Activated T-helper 2 cell treated with anti-CD3 and anti-CD28 coated beads, Interferon-gamma antibody, Interleukin-2, Interleukin-4, amounts not matched to agents 10 μg/mL and 5 μg/mL and 100 μg/mL, durations not matched to agents 14 hours and 24 hours and 36 hours (primary cell): Measurements from ENCODE around the gene EXPH5. TPM values are rescaled to one million over a fixed set of nuclear protein-coding genes. Genes with fewer than 3 reads are reported as not detected.

ENCODE experiments used
- DNase-seq: peaks from one replicate; pipeline ENCODE4 v3.0.0; 2021; ENCODE audit warnings: low spot score
- H3K27ac Mint-ChIP-seq: one replicate; pipeline ENCODE4 v1.8.0; 2021; ENCODE audit warnings: mixed read lengths
- H3K27me3 Mint-ChIP-seq: one replicate; pipeline ENCODE4 v1.8.0; 2021; ENCODE audit warnings: low read depth, mixed read lengths
- H3K36me3 Mint-ChIP-seq: one replicate; pipeline ENCODE4 v1.8.0; 2021; ENCODE audit warnings: low read depth, mixed read lengths
- H3K4me1 Mint-ChIP-seq: one replicate; pipeline ENCODE4 v1.8.0; 2021; ENCODE audit warnings: low read depth, mixed read lengths
- H3K4me3 Mint-ChIP-seq: one replicate; pipeline ENCODE4 v1.8.0; 2021; ENCODE audit warnings: low read depth, mild to moderate bottlenecking, moderate library complexity, mixed read lengths
- H3K9me3 Mint-ChIP-seq: one replicate; pipeline ENCODE4 v1.8.0; 2021; ENCODE audit warnings: mixed read lengths
- intact Hi-C: fragments of 100-400 bp; cut with micrococcal nuclease; formaldehyde crosslinking; loops from one replicate; pipeline ENCODE4 v1.15.1; 2023
- total RNA-seq: library from RNA; stranded (reverse); gene quantifications from 2 replicates; pipeline ENCODE4 v1.2.3, GENCODE V29; 2022

EXPH5 gene
- total RNA-seq, 1 donor from 2014 or later = 1.2 TPM

DNA sequence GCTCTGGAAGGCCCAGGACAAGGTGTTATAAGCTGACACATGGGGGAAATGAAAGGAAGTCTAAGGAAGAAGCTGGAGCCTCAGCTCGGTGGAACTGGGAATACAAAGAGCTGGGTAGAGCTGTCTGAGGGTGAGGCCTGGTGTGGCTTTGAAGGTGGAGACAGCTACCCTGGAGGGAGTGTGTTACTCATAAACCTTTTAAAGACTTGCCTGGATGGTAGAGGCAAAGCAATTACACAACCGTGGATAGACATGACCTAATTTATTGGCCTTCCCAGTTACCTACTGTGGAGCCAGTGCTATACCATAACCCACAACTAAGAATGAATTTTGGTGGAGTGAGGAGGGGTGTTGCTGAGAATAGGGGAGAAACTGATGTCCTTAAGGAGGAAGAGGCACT lies 22.6 kb downstream of the EXPH5 start:
- no peaks in the 10 kb centered on the region for H3K36me3 Mint-ChIP-seq

DNA sequence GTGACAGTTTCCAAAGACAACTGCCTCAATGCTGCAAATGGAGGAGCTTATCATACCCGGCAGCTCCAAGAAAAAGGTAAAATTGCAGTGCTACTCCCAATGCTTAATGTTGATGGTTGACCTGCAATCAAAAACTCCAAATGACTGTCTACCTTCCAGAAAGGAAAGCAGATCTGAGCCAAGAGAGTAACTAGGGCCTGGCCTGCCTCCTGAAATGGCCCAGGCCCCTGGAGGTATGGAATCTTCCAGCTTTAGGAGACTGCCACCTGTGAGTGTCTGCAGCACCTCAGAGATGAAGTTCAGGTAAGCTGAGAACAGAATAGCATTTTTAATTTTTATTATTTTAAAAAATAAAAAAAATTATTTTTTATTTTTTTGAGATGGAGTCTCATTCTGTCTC lies 23.7 kb downstream of the EXPH5 start:
- DNase-seq = no peak
- Mint-ChIP-seq H3K4me3 (no peak overlapping the region), H3K4me1 (no peaks in the 10 kb centered on the region), H3K36me3 (no peaks in the 10 kb centered on the region), H3K9me3 (no peaks in the 10 kb centered on the region), H3K27ac (no peak overlapping the region), H3K27me3 (no peaks in the 10 kb centered on the region)
- intact Hi-C loops = no loop called here

More for the DNA sequence above, 22.6 kb downstream of the EXPH5 start:
- H3K27me3 Mint-ChIP-seq = no peaks in the 10 kb centered on the region
- no peaks in the 10 kb centered on the region for H3K9me3 Mint-ChIP-seq
- H3K4me1 Mint-ChIP-seq = no peaks in the 10 kb centered on the region
- H3K27ac Mint-ChIP-seq = no peak overlapping the region
- intact Hi-C loops = no loop called here
- H3K4me3 Mint-ChIP-seq = no peak overlapping the region
- no peak for DNase-seq

DNA sequence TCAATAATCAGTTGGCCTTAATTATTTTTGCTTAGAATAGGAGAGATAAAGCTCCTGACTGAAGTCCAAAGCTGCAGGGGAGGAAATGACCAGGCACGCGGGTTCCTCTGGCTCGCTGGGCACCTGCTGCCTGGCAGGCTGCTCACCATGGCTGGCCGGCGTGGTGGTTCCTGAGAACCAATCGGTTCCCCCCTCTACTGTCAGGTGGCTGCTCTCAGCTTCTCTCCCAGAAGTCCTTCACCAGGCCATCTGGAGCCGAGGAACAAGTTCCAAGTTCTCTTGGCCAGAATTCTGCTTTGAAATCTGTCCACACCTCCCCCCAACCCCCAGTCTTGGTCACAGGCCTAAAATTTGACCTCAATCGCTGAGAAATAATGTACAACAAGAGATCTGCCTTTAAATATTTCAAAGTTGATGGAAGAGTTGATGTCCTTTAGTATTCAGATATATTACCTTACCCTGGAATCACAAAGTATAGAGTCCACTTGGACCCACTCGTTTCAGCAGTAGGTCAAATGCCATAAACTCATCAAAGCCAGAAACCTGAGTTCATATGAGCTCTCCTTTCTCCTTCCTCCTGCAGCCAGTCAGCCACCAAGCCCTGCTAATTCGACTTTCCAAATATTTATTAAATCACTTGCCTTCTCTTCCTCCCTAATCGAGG lies 25.2 kb downstream of the EXPH5 start:
- no peak for DNase-seq
- Mint-ChIP-seq H3K27ac (no peak overlapping the region), H3K36me3 (no peaks in the 10 kb centered on the region), H3K4me1 (no peaks in the 10 kb centered on the region), H3K27me3 (no peaks in the 10 kb centered on the region), H3K9me3 (no peaks in the 10 kb centered on the region), H3K4me3 (no peak overlapping the region)
- intact Hi-C loops = no loop called here

DNA sequence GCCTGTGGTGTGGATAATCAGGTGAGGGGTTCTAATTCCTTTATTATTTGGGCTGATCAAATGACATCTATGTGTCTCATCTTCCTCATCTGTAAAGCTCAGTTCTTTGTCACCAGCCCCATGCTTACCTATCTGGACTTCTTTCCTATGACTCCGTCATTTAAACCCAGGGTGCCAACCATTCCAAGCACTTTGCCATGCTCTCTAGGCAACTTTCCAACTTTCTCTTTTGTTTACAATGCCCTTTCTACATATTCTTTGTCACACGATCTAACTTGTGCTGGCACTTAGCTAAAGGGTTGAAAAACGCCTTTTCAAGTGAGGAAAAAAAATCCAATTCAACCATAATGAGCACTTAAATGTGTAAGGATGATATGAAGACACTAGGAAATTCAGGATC lies 27.9 kb downstream of the EXPH5 start:
- no peak overlapping the region for H3K27ac Mint-ChIP-seq

DNA sequence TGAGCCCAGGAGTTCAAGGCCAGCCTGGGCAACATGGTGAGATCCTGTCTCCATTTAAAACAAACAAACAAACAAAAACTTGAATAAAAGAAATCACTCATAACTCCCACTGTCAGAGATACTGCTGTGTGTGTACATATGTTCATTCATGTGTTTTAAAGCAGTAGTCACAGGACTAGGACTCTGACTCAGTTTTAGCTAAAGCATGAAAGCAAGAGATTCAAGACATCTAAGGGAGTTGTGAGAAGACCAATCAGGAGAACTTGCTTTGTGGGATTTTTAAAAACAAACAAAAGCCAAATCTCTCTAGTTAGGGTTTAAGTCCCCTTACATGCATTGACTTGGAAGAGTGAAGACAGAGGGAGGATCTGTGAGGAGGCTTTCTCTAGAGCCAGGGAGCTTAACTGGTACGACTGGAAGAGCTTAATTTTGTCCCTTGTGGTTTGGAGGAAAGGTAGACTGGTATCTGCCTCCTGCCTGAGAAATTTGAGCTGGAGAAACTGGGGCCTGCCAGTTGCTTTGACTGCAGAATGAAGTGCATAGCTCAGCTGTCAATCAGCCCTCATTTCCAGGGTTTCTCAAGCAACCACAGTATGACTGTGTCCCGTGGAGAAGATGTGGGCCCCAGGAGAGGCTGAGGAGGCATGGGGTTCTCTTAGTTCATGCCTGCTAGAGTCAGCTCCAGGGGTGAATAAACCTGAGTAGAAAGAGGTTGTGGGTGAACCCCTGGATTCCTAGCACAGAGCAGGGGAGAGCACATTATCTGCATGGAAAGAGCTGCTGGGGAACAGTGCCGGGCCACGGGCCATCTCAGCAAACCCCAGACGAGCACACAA lies 30.6 kb downstream of the EXPH5 start:
- Mint-ChIP-seq H3K9me3 (no peaks in the 10 kb centered on the region), H3K4me3 (no peak overlapping the region), H3K27ac (no peak overlapping the region), H3K27me3 (peaks cover 2% of the 10 kb centered on the region), H3K36me3 (no peaks in the 10 kb centered on the region), H3K4me1 (peaks cover 5% of the 10 kb centered on the region)
- DNase-seq = no peak
- intact Hi-C loops = no loop called here

More for the DNA sequence above, 27.9 kb downstream of the EXPH5 start:
- Mint-ChIP-seq H3K4me1 (no peaks in the 10 kb centered on the region), H3K4me3 (no peak overlapping the region), H3K9me3 (no peaks in the 10 kb centered on the region), H3K36me3 (no peaks in the 10 kb centered on the region), H3K27me3 (peaks cover 2% of the 10 kb centered on the region)
- intact Hi-C loops = no loop called here
- DNase-seq = no peak

DNA sequence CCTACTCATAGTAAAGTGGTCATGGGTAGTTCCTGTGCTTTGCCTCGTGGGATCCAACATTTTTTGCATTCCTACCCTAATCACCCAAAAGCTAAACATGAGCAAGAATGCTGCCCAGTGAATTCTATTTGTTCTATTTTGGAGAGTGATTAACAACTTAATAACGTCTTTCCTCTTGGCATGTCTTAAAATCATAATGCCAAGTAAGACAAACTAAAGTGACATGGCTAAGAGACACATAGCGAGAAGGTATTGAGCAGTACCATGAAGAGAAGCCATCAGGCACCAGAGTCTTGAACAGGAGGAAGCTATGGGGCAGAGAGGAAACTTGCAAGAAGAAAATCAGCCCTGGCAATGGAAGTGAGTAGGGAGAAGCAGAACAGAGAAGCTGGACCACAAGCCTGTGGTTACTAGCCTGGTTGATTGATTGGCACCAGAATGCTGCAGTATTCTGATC lies 32.0 kb downstream of the EXPH5 start:
- no peaks in the 10 kb centered on the region for H3K36me3 Mint-ChIP-seq
- no peak for DNase-seq
- H3K27ac Mint-ChIP-seq = no peak overlapping the region
- no peak overlapping the region for H3K4me3 Mint-ChIP-seq
- peaks cover 5% of the 10 kb centered on the region for H3K4me1 Mint-ChIP-seq
- peaks cover 2% of the 10 kb centered on the region for H3K27me3 Mint-ChIP-seq
- H3K9me3 Mint-ChIP-seq = no peaks in the 10 kb centered on the region
- intact Hi-C loops = no loop called here

DNA sequence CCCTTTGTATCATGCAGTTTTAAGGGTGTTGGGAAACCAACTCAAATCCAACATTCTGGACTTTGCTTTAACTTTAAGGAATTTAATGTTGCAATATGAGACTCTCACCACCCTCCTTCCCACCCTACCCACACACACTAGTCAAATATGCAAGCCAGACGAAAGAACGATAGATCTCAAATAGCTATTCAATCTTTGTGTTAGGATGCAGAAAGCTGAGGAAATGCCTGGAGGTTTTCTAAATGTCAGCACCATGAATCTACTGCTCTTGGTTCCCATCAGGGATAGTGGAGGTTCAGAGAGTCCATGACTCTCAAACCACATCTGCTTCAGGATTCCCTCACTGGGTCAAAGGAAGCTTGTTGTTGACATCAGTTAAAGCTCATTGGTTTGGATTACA lies 33.7 kb downstream of the EXPH5 start:
- H3K27ac Mint-ChIP-seq = no peak overlapping the region
- intact Hi-C loops = no loop called here
- no peaks in the 10 kb centered on the region for H3K9me3 Mint-ChIP-seq
- peaks cover 2% of the 10 kb centered on the region for H3K27me3 Mint-ChIP-seq
- no peak overlapping the region for H3K4me3 Mint-ChIP-seq
- peaks cover 5% of the 10 kb centered on the region for H3K4me1 Mint-ChIP-seq
- H3K36me3 Mint-ChIP-seq = no peaks in the 10 kb centered on the region
- no peak for DNase-seq

DNA sequence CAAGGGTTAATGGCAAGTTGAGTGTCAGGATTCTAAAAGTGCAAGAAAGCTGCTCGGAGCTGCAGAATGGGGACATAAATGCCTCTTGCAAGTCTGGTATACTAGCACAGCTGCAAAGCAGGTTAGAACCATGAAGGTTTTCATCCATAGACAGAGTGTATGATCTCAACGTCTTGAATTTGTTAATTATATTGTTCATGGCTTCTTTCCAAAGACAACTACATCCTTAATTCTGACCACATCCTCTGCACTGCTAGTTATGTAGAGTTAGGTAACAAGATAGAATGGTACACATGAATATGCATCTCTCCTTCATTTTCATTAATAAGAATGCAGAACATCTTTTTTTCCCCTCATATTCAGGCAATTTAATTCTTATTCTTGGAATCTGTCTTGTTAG lies 34.2 kb downstream of the EXPH5 start:
- Mint-ChIP-seq H3K27ac (no peak overlapping the region), H3K4me3 (no peak overlapping the region), H3K36me3 (no peaks in the 10 kb centered on the region), H3K9me3 (no peaks in the 10 kb centered on the region), H3K27me3 (peaks cover 2% of the 10 kb centered on the region), H3K4me1 (peaks cover 5% of the 10 kb centered on the region)
- no peak for DNase-seq
- intact Hi-C loops = no loop called here

DNA sequence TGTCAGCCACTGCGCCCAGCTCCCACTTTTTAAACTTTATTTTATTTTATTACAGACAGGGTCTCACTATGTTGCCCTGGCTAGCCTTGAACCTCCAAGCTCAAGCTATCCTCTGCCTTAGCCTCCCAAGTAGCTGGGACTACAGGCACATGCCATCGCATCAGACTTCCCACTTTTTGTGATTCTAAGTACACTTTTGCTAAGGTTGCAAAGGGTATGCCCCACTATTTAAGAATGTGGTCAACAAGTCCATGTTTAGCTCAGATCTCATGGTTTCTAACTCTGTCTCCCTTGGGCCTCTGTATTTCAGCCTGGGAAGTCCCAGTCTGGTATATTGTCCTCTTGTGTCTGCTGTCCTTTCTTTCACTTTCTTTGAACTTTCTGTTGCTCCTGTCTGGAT lies 35.3 kb downstream of the EXPH5 start:
- Mint-ChIP-seq H3K27ac (no peak overlapping the region), H3K9me3 (no peaks in the 10 kb centered on the region), H3K4me3 (no peak overlapping the region), H3K27me3 (peaks cover 2% of the 10 kb centered on the region), H3K36me3 (no peaks in the 10 kb centered on the region), H3K4me1 (peaks cover 5% of the 10 kb centered on the region)
- no peak for DNase-seq
- intact Hi-C loops = no loop called here

DNA sequence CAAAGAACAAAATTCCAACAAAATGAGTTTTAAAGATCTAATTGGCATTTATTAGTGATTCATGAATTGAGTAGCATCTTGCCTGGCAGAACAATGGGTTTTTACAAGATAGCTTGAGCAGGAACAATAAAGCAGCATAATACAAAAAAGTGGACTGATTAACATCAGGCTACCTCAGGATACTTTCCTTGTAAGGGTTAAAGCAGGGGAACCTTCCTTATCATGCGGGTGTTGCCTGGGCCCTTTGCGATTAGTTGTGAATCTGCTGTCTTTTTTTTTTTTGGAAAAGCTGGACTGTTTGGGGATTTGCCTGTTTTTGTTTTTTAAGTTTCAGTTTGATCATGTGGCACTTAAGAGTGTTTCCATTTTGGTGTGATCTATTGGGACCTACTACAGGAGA lies 37.5 kb downstream of the EXPH5 start:
- Mint-ChIP-seq H3K27me3 (no peaks in the 10 kb centered on the region), H3K4me1 (peaks cover 5% of the 10 kb centered on the region), H3K27ac (no peak overlapping the region), H3K36me3 (no peaks in the 10 kb centered on the region), H3K9me3 (no peaks in the 10 kb centered on the region), H3K4me3 (no peak overlapping the region)
- no peak for DNase-seq
- intact Hi-C loops = no loop called here

DNA sequence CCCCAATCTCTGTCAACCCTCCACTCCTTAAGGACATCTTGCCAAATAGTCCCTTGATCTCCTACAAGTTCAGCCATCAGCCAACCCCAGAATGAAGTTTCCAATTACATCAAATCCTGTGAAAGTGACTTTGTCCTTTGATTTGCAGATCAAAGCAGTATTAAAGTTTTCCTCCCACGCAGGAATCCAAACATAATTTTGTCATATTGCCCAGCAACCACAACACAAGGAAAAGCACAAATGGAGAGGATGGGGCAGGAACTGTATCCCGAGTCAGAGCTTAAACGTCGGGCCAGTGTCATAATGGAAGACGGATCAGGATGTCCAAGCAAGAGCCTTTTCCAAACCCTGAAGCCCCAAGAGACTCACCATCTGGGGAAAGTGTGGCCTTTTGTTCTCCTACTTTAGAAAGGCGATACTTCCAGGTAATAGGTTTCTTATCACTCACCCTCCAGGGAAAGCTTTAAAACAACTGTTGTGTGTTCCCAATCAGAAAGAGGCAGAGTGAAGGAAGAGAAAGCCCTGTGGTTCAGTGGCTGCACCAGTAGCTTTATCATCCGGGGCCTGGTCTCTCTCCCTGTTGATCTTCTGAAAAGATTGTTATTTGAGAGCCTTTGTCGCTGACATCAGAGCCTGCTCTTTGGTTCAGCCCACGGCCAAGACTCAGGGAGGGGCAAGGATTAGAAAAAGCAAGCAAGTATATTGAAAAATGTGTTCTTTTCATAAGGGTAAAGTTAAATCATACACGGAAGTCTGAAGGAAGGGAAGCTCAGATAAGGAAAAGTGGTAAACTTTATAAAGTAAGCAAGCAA lies 41.7 kb downstream of the EXPH5 start:
- DNase-seq = no peak
- Mint-ChIP-seq H3K36me3 (no peaks in the 10 kb centered on the region), H3K9me3 (no peaks in the 10 kb centered on the region), H3K27me3 (no peaks in the 10 kb centered on the region), H3K4me3 (no peak overlapping the region), H3K27ac (no peak overlapping the region), H3K4me1 (no peaks in the 10 kb centered on the region)
- intact Hi-C loops = no loop called here

DNA sequence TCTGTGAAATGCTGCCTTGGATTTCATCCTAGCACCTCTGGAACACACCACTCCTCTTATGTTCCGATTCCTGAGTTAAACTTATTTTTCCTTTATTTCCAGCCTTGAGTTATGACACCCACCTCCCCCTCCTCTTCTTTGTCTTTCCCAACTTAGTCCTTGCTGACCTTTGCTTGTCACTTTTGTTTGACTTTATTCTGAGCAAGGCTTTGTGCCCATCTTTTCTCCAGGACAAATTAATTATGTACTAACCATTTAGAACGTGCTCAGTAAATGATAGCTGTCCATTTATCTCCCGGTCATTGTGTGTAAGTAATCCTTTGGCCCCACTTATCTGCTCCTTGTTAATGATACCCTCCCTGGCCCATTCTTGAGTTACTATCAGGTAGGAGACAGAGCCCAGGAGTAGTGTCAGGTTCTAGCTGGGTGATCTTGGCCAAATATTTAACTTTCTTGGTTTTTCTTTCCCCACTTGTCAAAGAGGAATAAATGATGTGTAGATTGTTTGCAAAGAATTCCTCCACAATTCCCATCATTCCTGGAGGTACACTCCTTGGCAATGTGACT lies 44.2 kb downstream of the EXPH5 start:
- no peak overlapping the region for H3K4me3 Mint-ChIP-seq
- H3K27ac Mint-ChIP-seq = no peak overlapping the region
- intact Hi-C loops = no loop called here
- no peaks in the 10 kb centered on the region for H3K9me3 Mint-ChIP-seq
- DNase-seq = no peak
- no peaks in the 10 kb centered on the region for H3K36me3 Mint-ChIP-seq
- H3K4me1 Mint-ChIP-seq = no peaks in the 10 kb centered on the region
- no peaks in the 10 kb centered on the region for H3K27me3 Mint-ChIP-seq
